Daoy (cell line): ENCODE data around the gene ROPN1L. TPM values are rescaled to one million over a fixed set of nuclear protein-coding genes. Genes with fewer than 3 reads are reported as not detected.
"Not testable (repeated sequence)": the region's sequence is repeated elsewhere in the genome, so short reads cannot be mapped to it uniquely, and the experiment has no call there.

ENCODE experiments used
- DNase-seq: peaks from one replicate; pipeline ENCODE4 v3.0.0-alpha.2; 2015; ENCODE audit warnings: low read depth
- total RNA-seq: library from RNA; depleted of rRNA; stranded (reverse); fragments of >200 nt; shearing (Covaris generic); gene quantifications from 2 replicates; pipeline ENCODE4 v1.2.3, GENCODE V29; 2014; rRNA removed

ROPN1L gene
- total RNA-seq, 1 experiment from 2014 or later = 0.40 TPM

DNA sequence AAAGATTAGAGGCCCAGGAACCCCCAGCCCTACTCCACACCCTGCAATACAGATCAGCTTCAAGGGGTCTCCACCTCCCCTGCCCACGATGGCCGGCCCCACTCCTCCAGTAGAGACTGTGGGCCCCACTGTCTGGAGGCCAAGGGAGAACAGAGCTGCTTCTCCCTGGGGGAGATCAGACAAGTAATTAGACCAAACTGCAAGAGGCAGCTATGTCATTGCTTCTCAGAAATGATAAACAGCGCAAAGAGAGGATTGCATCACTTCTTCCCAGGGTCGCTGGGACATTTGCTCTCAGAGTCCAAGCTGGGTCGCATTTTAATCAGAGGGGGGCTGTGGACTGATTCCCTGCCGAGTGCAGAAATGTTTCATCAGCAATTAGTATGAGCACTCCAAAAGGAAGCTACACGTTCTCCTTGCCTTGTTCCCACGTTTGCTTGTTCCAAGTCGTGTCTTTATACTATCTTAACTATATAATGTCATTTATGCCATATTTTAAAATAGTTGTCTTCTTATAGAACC is 59.9 kb downstream of the ROPN1L start:
- no peak for DNase-seq

DNA sequence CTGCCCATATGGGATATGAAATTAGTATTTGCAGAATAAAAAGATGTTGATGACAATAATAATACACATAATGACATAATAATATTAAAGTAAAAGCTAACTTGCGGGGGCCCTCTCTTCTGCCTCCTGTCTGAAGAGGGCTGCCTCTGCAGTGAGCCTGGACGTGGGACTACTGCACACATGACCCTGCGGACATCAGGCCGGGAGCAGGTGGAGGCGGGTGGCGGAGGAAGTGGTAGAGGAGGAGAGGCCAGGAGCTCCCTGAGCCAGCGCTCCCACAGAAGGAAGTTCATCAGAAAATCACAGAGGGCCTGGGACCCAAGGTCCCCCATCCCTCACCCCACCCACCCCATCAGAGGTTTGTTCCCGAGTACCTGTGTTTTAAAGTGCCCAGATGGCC is 60.5 kb downstream of the ROPN1L start:
- DNase-seq = no peak

DNA sequence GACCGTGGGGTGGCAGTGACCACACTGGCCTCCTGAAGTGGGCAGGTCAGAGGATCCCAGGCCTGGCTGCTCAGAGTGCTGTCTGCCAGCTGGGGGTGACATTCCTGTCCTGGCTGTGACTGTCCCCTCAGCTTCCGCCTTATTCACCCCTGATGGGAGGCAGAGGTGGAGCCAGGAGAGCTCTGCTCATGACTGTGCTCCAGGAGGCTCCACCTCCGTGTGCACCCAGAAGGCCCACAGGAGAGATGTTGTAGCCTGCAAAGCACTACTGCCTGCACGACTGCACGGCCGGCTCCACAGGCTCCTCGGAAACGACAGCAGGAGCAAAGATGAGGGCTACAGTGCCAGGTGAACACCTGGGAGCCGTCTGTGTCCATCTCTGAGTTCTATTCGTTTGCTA is 60.9 kb downstream of the ROPN1L start:
- no peak for DNase-seq

DNA sequence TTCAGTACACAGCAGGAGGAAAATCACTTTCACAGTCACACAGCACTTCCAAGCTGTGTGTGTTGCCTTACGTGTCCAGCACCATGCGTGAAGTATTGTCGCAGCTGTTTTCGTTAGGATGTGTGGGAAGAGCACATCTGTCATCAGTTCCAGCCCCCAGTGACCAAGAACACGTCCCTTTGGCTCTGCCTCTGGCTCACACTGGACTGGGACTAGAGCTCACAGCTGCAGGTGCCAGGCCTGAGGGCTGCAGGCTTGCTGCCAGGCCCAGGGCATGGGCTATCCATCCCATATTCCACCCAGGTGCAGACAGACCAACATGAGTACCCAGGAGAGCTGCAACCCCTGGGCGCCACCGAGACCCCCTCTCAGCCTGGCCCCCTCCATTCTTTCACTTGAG is 61.6 kb downstream of the ROPN1L start:
- no peak for DNase-seq

DNA sequence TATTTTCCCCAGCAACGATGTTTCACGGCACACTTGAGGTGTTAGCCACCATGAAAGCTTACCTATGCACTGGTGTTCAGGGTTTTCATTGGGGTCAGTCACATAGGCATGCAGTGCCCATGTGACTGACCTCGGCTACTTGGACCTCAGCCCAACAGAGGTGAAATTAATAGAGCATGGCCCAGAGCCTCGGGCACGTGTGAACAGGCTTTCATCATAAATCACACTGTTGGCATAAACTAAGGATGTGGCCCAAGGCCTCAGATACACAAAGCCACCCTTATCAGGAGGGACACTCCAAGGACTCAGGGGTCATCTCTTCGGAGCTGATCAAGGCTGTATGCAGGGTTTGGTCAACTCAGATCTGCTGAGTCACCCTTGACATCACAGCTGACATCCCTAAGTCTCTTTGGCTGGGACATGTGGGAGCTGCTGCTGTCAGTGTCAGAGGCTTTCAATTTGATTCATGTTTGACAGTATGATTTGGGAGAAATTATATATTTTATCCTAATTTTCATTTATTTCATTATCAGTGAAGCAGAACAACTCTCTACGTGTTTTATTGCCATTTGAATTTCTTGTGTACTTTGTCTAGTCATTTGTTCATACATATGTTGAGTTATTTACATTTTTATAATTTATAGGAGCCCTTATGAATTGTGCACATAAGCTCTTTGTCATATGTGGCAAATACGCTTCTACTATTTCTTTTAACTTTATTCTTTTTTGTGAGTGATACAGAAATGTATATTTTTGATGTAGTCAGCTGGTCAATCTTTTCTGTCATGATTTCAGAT is 62.5 kb downstream of the ROPN1L start:
- DNase-seq = no peak

DNA sequence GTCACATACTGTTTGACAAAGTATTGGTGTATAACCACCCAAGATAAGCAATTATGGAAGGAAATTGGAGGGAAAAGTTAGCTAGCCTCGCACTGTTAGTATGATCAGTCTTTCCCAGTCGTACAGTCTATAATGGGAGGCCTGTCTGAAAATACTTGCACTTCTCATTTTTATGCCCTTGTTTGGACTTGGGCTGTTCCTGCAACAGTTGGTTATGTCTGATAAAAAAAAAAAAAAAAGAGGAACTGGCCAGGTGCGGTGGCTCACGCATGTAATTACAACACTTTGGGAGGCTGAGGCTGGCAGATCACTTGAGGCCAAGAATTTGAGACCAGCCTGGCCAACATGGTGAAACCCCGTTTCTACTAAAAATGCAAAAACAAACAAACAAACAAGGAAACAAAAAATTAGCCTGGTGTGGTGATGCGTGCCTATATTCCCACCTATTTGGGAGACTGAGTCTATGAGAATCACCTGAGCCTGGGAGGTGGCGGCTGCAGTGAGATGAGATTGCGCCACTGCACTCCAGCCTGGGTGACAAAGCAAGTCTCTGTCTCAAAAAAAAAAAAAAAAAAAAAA is 63.9 kb downstream of the ROPN1L start:
- DNase-seq = no peak

DNA sequence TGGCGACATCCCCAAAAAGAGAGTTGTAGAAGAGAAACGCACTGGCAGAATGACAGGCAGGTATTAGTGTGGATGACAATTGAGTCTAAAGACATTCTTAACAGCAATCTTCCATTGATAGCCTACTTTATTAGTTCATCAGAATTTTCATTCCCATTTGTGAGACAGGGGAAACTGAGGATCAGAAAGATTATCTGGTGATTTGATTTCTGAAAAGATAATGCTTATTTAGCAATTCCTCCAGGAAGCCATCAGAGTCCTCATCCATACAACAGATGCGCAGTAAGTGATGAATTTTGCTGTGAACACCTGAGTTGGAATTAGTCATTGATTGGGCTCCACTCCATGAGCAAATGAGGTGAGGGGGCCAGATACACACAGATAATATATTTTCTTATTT is 64.9 kb downstream of the ROPN1L start:
- no peak for DNase-seq

GRCh38 chr5:10507575-10508096 is 66.0 kb downstream of the ROPN1L start:
- peak; percentile 29 for DNase-seq

GRCh38 chr5:10509575-10509974 is 67.9 kb downstream of the ROPN1L start:
- DNase-seq = no peak

GRCh38 chr5:10511741-10512640 is 70.3 kb downstream of the ROPN1L start:
- DNase-seq = no peak

DNA sequence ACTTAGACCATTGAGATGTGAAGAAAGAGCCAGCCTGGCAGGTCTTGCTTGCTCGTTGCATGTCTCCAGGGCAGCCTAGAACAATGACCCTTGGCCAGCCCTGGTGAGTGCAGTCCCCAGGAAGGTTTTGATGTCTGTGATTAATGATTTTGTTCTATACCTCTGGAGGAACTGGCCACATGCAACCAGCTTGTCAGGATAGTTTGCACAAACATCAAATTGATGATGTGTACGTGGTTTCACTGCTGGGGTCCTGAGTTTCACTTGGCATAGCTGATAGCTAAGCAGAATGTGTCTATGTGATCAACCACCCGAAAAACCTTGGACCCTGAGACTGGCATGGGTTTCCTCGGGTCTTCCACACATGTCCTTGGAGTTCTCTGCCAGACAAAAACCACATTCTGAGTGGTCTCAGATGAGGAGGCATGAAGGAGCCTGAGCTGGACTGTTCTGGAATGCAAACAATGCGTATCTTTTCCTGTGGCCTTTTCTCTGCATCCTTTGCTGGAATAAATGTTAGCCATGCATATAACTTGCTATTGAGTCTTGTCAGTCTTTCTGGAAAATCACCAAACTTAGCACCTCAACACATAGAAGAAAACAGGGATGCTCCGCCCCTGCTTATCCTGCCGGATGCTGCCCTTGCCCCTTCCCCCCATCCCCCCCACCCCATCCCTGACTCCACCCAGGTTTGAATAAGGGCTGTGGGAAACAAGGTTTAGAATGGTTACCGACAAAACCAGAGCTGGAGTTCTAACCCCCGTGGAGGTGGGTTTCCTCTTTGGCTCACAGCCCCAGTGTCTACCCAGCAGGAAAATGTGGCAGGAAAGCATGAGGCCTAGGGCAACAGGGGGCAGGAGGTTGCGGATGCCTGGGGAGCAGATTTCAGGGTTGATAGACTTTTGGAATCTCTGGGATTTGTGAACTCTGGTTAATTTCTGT is 72.1 kb downstream of the ROPN1L start:
- peak; percentile 72 for DNase-seq

- not testable (repeated sequence) for DNase-seq
Observed at GRCh38 chr5:10514572-10514971, 72.9 kb downstream of the ROPN1L start.

Other genes with a start within 250 kb of the ROPN1L start
- gene ATPSCKMT, start 192.0 kb upstream of the ROPN1L start, total RNA-seq = 30.3 and 31.4 TPM in 2 replicates
- gene CCT5, start 191.6 kb upstream of the ROPN1L start, total RNA-seq = 1,061 and 1,231 TPM in 2 replicates
- 1.2 and 1.4 TPM in 2 replicates for gene CMBL, start 134.0 kb upstream of the ROPN1L start, total RNA-seq
- 23.2 and 28.1 TPM in 2 replicates for gene MARCHF6, start 88.2 kb upstream of the ROPN1L start, total RNA-seq
- 1.5 and 1.7 TPM in 2 replicates for gene ANKRD33B, start 122.2 kb downstream of the ROPN1L start, total RNA-seq